Panc1 (cell line): ENCODE results near the gene ACYP2.
"Not testable (repeated sequence)": the region's sequence is repeated elsewhere in the genome, so short reads cannot be mapped to it uniquely, and the experiment has no call there.

Experiments used
- POLR2AphosphoS5 ChIP-seq: IDR thresholded peaks from 2 replicates; pipeline ENCODE4 v1.6.1; 2012; ENCODE audit warnings: mild to moderate bottlenecking, low read depth, low read length, moderate library complexity
- SIN3A ChIP-seq: IDR thresholded peaks from 2 replicates; pipeline ENCODE4 v1.6.1; 2012; ENCODE audit warnings: low read depth, mild to moderate bottlenecking, low read length, moderate library complexity, borderline replicate concordance; ENCODE audit not compliant: insufficient read depth
- TCF7L2 ChIP-seq: IDR thresholded peaks from 2 replicates; pipeline ENCODE4 v1.6.1; 2011; ENCODE audit warnings: mild to moderate bottlenecking, low read depth, low read length, inconsistent platforms
- TF ChIP-seq, protein P1 (sequence below): fragments of 450-650 bp; IDR thresholded peaks from 2 replicates; pipeline ENCODE4 v1.5.1; 2017; ENCODE audit warnings: mild to moderate bottlenecking
- TF ChIP-seq, protein P2 (sequence below), 2 experiments: IDR thresholded peaks; 2 replicates each; pipeline ENCODE4 v1.6.1; 2011 to 2012; ENCODE audit warnings: low read depth in 2 of 2, control low read depth in 1 of 2, low read length in 1 of 2, mild to moderate bottlenecking in 1 of 2, moderate library complexity in 1 of 2; ENCODE audit not compliant: insufficient read depth in 1 of 2

- TF ChIP-seq, protein P1, sequence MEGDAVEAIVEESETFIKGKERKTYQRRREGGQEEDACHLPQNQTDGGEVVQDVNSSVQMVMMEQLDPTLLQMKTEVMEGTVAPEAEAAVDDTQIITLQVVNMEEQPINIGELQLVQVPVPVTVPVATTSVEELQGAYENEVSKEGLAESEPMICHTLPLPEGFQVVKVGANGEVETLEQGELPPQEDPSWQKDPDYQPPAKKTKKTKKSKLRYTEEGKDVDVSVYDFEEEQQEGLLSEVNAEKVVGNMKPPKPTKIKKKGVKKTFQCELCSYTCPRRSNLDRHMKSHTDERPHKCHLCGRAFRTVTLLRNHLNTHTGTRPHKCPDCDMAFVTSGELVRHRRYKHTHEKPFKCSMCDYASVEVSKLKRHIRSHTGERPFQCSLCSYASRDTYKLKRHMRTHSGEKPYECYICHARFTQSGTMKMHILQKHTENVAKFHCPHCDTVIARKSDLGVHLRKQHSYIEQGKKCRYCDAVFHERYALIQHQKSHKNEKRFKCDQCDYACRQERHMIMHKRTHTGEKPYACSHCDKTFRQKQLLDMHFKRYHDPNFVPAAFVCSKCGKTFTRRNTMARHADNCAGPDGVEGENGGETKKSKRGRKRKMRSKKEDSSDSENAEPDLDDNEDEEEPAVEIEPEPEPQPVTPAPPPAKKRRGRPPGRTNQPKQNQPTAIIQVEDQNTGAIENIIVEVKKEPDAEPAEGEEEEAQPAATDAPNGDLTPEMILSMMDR = not testable (repeated sequence)
- not testable (repeated sequence) for TF ChIP-seq POLR2AphosphoS5, TCF7L2, SIN3A
- TF ChIP-seq, protein P2, sequence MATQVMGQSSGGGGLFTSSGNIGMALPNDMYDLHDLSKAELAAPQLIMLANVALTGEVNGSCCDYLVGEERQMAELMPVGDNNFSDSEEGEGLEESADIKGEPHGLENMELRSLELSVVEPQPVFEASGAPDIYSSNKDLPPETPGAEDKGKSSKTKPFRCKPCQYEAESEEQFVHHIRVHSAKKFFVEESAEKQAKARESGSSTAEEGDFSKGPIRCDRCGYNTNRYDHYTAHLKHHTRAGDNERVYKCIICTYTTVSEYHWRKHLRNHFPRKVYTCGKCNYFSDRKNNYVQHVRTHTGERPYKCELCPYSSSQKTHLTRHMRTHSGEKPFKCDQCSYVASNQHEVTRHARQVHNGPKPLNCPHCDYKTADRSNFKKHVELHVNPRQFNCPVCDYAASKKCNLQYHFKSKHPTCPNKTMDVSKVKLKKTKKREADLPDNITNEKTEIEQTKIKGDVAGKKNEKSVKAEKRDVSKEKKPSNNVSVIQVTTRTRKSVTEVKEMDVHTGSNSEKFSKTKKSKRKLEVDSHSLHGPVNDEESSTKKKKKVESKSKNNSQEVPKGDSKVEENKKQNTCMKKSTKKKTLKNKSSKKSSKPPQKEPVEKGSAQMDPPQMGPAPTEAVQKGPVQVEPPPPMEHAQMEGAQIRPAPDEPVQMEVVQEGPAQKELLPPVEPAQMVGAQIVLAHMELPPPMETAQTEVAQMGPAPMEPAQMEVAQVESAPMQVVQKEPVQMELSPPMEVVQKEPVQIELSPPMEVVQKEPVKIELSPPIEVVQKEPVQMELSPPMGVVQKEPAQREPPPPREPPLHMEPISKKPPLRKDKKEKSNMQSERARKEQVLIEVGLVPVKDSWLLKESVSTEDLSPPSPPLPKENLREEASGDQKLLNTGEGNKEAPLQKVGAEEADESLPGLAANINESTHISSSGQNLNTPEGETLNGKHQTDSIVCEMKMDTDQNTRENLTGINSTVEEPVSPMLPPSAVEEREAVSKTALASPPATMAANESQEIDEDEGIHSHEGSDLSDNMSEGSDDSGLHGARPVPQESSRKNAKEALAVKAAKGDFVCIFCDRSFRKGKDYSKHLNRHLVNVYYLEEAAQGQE (IDR thresholded peaks at IDR 0.05; ENCODE audit: insufficient read depth in 1 of 2, low read depth in 2 of 2, low read length in 1 of 2) = not testable (repeated sequence)
These were observed 42.9 kb upstream of the ACYP2 start for GRCh38 chr2:54072483-54072882.
